ENCODE results near the gene EHD3.

GRCh38 chr2:31286961-31287550, 53.1 kb downstream of the EHD3 start:
- TF ChIP-seq POLR2A (IDR thresholded peaks at IDR 0.05; ENCODE audit: low read depth, low read length) (no peak), CEBPB (IDR thresholded peaks at IDR 0.05; ENCODE audit: low read depth, low read length) (no peak), FOS (IDR thresholded peaks at IDR 0.05; ENCODE audit: low read depth, low read length) (no peak), CTCF (conservative IDR thresholded peaks at IDR 0.05; ENCODE audit: low read depth, low read length) (no peak), ELK1 (IDR thresholded peaks at IDR 0.05; ENCODE audit: borderline replicate concordance, low read depth, low read length) (no peak), CHD1 (IDR thresholded peaks at IDR 0.05; ENCODE audit: low read depth, low read length) (no peak), USF2 (IDR thresholded peaks at IDR 0.05; ENCODE audit: low read depth, low read length) (no peak), NFE2L2 (IDR thresholded peaks at IDR 0.05; ENCODE audit: low read depth, low read length) (no peak), MXI1 (IDR thresholded peaks at IDR 0.05; ENCODE audit: borderline replicate concordance, low read depth, low read length) (no peak), BHLHE40 (IDR thresholded peaks at IDR 0.05; ENCODE audit: low read depth, low read length) (no peak), SMC3 (IDR thresholded peaks at IDR 0.05; ENCODE audit: low read depth, low read length) (no peak), MAFK (IDR thresholded peaks at IDR 0.05; ENCODE audit: low read depth, low read length) (no peak), RCOR1 (IDR thresholded peaks at IDR 0.05; ENCODE audit: insufficient replicate concordance, low read length) (no peak), RAD21 (IDR thresholded peaks at IDR 0.05; ENCODE audit: low read length) (no peak)
